WTC11 (cell line): ENCODE measurements around the gene DGKG. TPM values are rescaled to one million over a fixed set of nuclear protein-coding genes. Genes with fewer than 3 reads are reported as not detected.

Experiments used
- ATAC-seq: fragments of 200-7000 bp; cut with Tn5 transposase; 2 replicates; pipeline ENCODE4 v1.10.0; 2021; ENCODE audit warnings: mild to moderate bottlenecking, moderate library complexity
- CTCF ChIA-PET: fragments of 300-600 bp; sonication (Branson Sonifier 250); formaldehyde crosslinking; loops from one replicate; lab custom pipeline; 2021; ENCODE audit warnings: antibody characterized with exemption; lab: Charles Lee
- POLR2A ChIA-PET: fragments of 350-600 bp; sonication (Branson Sonifier 250); formaldehyde crosslinking; loops from one replicate; lab custom pipeline; 2021; ENCODE audit warnings: antibody characterized with exemption; lab: Charles Lee
- DNase-seq: peaks from one replicate; pipeline ENCODE4 v3.0.0; 2021; ENCODE audit warnings: low spot score
- H3K27ac Mint-ChIP-seq: 2 replicates; pipeline ENCODE4 v1.8.0; 2021; ENCODE audit warnings: mixed read lengths
- H3K27me3 Mint-ChIP-seq: 2 replicates; pipeline ENCODE4 v1.8.0; 2021; ENCODE audit warnings: low read depth, mild to moderate bottlenecking, moderate library complexity, mixed read lengths
- H3K36me3 Mint-ChIP-seq: 2 replicates; pipeline ENCODE4 v1.8.0; 2021; ENCODE audit warnings: mixed read lengths
- H3K4me1 Mint-ChIP-seq: 2 replicates; pipeline ENCODE4 v1.8.0; 2022; ENCODE audit warnings: mixed read lengths
- H3K4me3 Mint-ChIP-seq: 2 replicates; pipeline ENCODE4 v1.8.0; 2021; ENCODE audit warnings: mild to moderate bottlenecking, moderate library complexity, mixed read lengths
- H3K9me3 Mint-ChIP-seq: 2 replicates; pipeline ENCODE4 v1.8.0; 2021; ENCODE audit warnings: mixed read lengths
- GRHL2 ChIP-seq: fragments of 250-450 bp; sonication (Bioruptor Pico); IDR thresholded peaks from 2 replicates; pipeline ENCODE4 v1.8.0; 2022; ENCODE audit warnings: mild to moderate bottlenecking, moderate library complexity; ENCODE audit not compliant: insufficient replicate concordance, severe bottlenecking
- NR1H2 ChIP-seq: sonication (generic); formaldehyde crosslinking; IDR thresholded peaks from 2 replicates; pipeline ENCODE4 v1.9.0; 2021; ENCODE audit warnings: mild to moderate bottlenecking, moderate library complexity, missing genetic modification reagents
- SOX15 ChIP-seq: fragments of 250-450 bp; sonication (Bioruptor Pico); IDR thresholded peaks from 2 replicates; pipeline ENCODE4 v1.9.0; 2021; ENCODE audit warnings: mild to moderate bottlenecking
- TEAD1 ChIP-seq: sonication (generic); formaldehyde crosslinking; IDR thresholded peaks from 2 replicates; pipeline ENCODE4 v1.8.0; 2022; ENCODE audit warnings: mild to moderate bottlenecking, missing genetic modification reagents
- ZBTB21 ChIP-seq: sonication (generic); formaldehyde crosslinking; IDR thresholded peaks from 2 replicates; pipeline ENCODE4 v1.8.1; 2023; ENCODE audit warnings: mild to moderate bottlenecking, missing genetic modification reagents, borderline replicate concordance
- ZNF121 ChIP-seq: sonication (generic); formaldehyde crosslinking; IDR thresholded peaks from 2 replicates; pipeline ENCODE4 v1.8.0; 2023; ENCODE audit warnings: missing genetic modification reagents
- ZNF263 ChIP-seq: sonication (generic); formaldehyde crosslinking; IDR thresholded peaks from 2 replicates; pipeline ENCODE4 v1.8.1; 2022; ENCODE audit warnings: low read depth, mild to moderate bottlenecking, moderate library complexity, missing genetic modification reagents
- total RNA-seq: library from RNA; stranded (reverse); gene quantifications from 3 replicates; pipeline ENCODE4 v1.2.3, GENCODE V29; 2021
- TF ChIP-seq, protein P1 (sequence below): fragments of 250-450 bp; sonication (Bioruptor Pico); IDR thresholded peaks from 2 replicates; pipeline ENCODE4 v1.9.0; 2021; ENCODE audit warnings: mild to moderate bottlenecking, borderline replicate concordance
- TF ChIP-seq, protein P2 (sequence below): sonication (generic); formaldehyde crosslinking; IDR thresholded peaks from 2 replicates; pipeline ENCODE4 v1.8.1; 2022; ENCODE audit warnings: missing genetic modification reagents, borderline replicate concordance
- TF ChIP-seq, protein P3 (sequence below): fragments of 250-450 bp; sonication (Bioruptor Pico); IDR thresholded peaks from 2 replicates; pipeline ENCODE4 v2.1.2; 2022; ENCODE audit warnings: mild to moderate bottlenecking, moderate library complexity
- TF ChIP-seq, protein P4 (sequence below): fragments of 250-450 bp; sonication (Bioruptor Pico); IDR thresholded peaks from 2 replicates; pipeline ENCODE4 v1.8.0; 2021; ENCODE audit warnings: mild to moderate bottlenecking
- TF ChIP-seq, protein P5 (sequence below): sonication (generic); formaldehyde crosslinking; IDR thresholded peaks from 2 replicates; pipeline ENCODE4 v1.8.1; 2022; ENCODE audit warnings: low read depth, missing genetic modification reagents, borderline replicate concordance
- TF ChIP-seq, protein P6 (sequence below): sonication (generic); formaldehyde crosslinking; IDR thresholded peaks from 2 replicates; pipeline ENCODE4 v1.8.0; 2022; ENCODE audit warnings: mild to moderate bottlenecking, missing genetic modification reagents

DGKG gene
- total RNA-seq, 1 experiment from 2014 or later, result 0.92 TPM

DNA sequence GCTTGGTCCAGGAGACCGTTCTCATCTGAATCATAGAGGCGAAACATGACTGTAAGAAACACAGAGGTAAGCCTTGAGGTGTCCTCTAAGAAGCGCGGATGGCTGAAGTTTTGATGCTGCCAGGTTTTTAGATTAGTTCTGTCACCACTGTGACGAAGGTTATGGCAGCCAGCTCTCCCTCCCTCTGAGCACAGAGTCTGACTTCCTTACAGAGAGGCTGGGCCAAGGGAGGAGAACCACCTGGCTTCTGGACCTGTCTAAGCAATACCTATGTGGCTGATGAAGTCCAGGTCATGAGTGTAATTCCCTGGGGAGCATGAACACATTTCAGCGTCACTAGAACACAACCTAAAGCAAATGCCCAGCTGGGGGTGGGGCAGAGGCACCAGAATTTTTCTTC is 77.4 kb downstream of the DGKG start (continued):
- TF ChIP-seq, protein P1, sequence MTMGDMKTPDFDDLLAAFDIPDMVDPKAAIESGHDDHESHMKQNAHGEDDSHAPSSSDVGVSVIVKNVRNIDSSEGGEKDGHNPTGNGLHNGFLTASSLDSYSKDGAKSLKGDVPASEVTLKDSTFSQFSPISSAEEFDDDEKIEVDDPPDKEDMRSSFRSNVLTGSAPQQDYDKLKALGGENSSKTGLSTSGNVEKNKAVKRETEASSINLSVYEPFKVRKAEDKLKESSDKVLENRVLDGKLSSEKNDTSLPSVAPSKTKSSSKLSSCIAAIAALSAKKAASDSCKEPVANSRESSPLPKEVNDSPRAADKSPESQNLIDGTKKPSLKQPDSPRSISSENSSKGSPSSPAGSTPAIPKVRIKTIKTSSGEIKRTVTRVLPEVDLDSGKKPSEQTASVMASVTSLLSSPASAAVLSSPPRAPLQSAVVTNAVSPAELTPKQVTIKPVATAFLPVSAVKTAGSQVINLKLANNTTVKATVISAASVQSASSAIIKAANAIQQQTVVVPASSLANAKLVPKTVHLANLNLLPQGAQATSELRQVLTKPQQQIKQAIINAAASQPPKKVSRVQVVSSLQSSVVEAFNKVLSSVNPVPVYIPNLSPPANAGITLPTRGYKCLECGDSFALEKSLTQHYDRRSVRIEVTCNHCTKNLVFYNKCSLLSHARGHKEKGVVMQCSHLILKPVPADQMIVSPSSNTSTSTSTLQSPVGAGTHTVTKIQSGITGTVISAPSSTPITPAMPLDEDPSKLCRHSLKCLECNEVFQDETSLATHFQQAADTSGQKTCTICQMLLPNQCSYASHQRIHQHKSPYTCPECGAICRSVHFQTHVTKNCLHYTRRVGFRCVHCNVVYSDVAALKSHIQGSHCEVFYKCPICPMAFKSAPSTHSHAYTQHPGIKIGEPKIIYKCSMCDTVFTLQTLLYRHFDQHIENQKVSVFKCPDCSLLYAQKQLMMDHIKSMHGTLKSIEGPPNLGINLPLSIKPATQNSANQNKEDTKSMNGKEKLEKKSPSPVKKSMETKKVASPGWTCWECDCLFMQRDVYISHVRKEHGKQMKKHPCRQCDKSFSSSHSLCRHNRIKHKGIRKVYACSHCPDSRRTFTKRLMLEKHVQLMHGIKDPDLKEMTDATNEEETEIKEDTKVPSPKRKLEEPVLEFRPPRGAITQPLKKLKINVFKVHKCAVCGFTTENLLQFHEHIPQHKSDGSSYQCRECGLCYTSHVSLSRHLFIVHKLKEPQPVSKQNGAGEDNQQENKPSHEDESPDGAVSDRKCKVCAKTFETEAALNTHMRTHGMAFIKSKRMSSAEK (CRISPR knock-in tag), result no peak
- TF ChIP-seq SOX15 (CRISPR knock-in tag) (no peak), ZNF263 (CRISPR knock-in tag) (no peak), GRHL2 (CRISPR knock-in tag) (no peak), ZNF121 (CRISPR knock-in tag) (no peak), ZBTB21 (CRISPR knock-in tag) (no peak), TEAD1 (no peak)
- TF ChIP-seq, protein P2, sequence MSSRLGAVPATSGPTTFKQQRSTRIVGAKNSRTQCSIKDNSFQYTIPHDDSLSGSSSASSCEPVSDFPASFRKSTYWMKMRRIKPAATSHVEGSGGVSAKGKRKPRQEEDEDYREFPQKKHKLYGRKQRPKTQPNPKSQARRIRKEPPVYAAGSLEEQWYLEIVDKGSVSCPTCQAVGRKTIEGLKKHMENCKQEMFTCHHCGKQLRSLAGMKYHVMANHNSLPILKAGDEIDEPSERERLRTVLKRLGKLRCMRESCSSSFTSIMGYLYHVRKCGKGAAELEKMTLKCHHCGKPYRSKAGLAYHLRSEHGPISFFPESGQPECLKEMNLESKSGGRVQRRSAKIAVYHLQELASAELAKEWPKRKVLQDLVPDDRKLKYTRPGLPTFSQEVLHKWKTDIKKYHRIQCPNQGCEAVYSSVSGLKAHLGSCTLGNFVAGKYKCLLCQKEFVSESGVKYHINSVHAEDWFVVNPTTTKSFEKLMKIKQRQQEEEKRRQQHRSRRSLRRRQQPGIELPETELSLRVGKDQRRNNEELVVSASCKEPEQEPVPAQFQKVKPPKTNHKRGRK (CRISPR knock-in tag), result no peak

DNA sequence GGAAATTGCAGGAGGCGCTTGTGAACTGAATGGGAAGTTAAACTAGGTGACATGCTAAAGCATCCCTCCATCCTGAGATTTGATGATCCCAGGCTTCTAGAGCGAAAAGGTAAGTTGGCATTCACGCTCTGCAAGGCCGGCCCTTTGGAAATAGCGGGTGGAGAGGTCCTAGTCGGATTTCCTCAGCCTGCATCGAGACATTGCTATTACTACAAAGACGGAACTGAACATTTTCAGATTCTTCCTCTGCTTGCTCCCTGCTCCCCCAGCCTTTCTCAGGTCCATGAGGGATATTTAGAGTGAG is 77.7 kb downstream of the DGKG start:
- TF ChIP-seq GRHL2 (CRISPR knock-in tag) (no peak), NR1H2 (CRISPR knock-in tag) (no peak)
- TF ChIP-seq, protein P3, sequence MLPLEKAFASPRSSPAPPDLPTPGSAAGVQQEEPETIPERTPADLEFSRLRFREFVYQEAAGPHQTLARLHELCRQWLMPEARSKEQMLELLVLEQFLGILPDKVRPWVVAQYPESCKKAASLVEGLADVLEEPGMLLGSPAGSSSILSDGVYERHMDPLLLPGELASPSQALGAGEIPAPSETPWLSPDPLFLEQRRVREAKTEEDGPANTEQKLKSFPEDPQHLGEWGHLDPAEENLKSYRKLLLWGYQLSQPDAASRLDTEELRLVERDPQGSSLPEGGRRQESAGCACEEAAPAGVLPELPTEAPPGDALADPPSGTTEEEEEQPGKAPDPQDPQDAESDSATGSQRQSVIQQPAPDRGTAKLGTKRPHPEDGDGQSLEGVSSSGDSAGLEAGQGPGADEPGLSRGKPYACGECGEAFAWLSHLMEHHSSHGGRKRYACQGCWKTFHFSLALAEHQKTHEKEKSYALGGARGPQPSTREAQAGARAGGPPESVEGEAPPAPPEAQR (CRISPR knock-in tag), result no peak
- TF ChIP-seq, protein P4, sequence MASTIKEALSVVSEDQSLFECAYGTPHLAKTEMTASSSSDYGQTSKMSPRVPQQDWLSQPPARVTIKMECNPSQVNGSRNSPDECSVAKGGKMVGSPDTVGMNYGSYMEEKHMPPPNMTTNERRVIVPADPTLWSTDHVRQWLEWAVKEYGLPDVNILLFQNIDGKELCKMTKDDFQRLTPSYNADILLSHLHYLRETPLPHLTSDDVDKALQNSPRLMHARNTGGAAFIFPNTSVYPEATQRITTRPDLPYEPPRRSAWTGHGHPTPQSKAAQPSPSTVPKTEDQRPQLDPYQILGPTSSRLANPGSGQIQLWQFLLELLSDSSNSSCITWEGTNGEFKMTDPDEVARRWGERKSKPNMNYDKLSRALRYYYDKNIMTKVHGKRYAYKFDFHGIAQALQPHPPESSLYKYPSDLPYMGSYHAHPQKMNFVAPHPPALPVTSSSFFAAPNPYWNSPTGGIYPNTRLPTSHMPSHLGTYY, result no peak
- TF ChIP-seq, protein P5, sequence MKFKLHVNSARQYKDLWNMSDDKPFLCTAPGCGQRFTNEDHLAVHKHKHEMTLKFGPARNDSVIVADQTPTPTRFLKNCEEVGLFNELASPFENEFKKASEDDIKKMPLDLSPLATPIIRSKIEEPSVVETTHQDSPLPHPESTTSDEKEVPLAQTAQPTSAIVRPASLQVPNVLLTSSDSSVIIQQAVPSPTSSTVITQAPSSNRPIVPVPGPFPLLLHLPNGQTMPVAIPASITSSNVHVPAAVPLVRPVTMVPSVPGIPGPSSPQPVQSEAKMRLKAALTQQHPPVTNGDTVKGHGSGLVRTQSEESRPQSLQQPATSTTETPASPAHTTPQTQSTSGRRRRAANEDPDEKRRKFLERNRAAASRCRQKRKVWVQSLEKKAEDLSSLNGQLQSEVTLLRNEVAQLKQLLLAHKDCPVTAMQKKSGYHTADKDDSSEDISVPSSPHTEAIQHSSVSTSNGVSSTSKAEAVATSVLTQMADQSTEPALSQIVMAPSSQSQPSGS, result no peak
- TF ChIP-seq, protein P6, sequence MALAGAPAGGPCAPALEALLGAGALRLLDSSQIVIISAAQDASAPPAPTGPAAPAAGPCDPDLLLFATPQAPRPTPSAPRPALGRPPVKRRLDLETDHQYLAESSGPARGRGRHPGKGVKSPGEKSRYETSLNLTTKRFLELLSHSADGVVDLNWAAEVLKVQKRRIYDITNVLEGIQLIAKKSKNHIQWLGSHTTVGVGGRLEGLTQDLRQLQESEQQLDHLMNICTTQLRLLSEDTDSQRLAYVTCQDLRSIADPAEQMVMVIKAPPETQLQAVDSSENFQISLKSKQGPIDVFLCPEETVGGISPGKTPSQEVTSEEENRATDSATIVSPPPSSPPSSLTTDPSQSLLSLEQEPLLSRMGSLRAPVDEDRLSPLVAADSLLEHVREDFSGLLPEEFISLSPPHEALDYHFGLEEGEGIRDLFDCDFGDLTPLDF (CRISPR knock-in tag), result no peak
- no peak for ATAC-seq
- Mint-ChIP-seq H3K4me3 (no peak overlapping the region), H3K9me3 (no peaks in the 10 kb centered on the region), H3K27ac (no peak overlapping the region), H3K36me3 (no peaks in the 10 kb centered on the region), H3K4me1 (peaks cover 3% of the 10 kb centered on the region; the same call in 1 of the 2 replicates), H3K27me3 (no peaks in the 10 kb centered on the region)
- no peak for DNase-seq
- CTCF ChIA-PET, result no interaction called here
- POLR2A ChIA-PET, result no interaction called here
